Left kidney (tissue), 2 donors: Measurements from ENCODE around the gene TCOF1. TPM values are rescaled to one million over a fixed set of nuclear protein-coding genes. Genes with fewer than 3 reads are reported as not detected.

Source experiments
- DNase-seq: peaks from one replicate; pipeline ENCODE4 v3.0.0-alpha.2; 2013
- polyA plus RNA-seq: library from polyadenylated mRNA; unstranded; fragments of 120-200 nt; gene quantifications from one replicate; pipeline ENCODE4 v1.2.1, GENCODE V29; 2013; ENCODE audit not compliant: insufficient read length

The TCOF1 gene
- polyA plus RNA-seq, 1 donor: 33.9 TPM

DNA sequence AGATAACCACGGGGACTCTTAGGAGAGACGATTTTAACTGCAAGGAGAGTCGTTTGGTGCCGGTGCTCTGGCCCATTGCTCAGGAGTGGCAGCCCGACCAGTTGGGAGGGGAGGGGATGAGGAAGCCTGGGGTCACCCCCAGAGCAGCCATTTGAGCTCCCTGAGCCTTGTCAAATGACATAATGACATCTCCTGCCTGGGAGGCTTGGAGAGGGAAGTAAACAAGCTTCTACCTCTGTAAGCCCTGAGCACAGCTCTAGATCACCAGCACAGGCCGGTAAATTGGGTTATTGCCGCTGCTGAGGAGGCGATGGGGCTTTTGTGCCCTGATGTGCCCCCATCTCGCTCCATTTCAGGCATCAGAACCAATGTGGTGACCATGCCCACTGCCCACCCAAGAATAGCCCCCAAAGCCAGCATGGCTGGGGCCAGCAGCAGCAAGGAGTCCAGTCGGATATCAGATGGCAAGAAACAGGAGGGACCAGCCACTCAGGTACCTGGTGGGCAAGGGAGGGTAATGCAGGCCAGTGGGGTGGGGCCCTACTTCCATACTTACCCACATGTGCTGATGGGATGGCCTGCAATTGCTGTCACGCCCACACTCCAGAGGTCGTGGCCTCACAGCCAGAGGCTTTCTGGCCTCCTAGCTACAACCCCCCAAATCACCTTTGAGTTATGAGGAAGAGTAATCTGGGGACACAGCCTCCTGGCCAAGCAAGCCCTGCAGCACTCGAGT lies 32.2 kb downstream of the TCOF1 start:
- no peak for DNase-seq

DNA sequence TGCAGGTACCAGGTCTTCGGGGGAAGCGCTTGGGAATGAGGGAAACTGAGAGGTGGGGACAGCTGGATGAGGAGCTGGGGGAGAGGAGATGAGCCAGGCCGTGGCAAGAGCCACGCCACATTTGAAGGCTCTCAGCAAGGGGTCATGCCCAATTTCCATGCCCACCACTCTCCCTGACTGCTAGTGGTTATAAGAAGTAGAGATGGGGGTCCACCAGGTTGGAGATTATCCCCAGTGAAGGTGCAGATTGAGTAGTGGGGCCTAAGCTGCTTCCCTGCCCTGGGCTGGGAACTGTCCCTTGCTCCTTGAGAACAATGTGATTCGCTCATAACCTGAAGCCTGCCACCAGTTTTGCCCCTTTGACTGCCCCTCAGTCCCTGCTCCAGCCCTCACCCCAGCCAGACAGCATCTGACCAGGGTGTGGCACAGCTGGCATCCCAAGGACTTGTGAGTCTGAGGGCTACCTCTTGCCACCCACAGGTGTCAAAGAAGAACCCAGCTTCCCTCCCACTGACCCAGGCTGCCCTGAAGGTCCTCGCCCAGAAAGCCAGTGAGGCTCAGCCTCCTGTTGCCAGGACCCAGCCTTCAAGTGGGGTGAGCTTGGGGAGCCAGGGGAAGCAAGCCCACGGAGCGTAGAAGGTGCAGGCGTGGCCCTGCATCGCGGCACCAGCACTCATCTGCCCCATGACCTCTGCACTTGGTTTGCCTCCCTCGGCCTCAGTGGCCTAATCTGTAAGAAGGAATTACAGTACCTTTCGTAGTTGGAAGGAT lies 33.8 kb downstream of the TCOF1 start:
- DNase-seq: no peak

DNA sequence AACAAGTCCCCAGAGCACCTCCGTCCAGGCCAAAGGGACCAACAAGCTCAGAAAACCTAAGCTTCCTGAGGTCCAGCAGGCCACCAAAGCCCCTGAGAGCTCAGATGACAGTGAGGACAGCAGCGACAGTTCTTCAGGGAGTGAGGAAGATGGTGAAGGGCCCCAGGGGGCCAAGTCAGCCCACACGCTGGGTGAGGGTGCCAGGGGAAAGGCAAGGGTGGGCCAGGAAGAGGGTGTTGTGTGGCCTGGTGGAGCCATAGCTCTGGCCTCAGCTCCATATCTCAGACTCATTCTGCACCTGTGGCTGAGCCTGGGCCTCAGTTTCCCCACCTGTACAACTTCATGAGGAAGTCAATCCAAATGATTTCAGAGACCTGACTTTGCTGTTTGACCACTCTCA lies 34.5 kb downstream of the TCOF1 start:
- no peak for DNase-seq

DNA sequence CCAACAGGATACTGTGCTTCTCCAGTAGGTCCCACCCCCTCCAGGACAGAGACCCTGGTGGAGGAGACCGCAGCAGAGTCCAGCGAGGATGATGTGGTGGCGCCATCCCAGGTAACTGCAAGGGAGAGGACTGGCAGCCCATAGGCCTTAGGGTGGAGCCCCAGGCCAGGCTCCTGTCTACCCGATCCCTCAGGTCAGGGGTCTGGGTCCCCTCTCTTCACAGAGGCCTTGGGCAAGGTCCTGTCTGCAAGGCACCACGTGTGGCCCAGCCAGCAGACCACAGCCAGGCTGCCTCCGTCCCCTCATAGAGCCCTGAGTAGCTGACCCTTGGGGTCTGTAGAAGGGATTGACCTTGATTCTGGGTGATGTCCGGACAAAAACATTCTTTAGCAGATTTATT lies 35.2 kb downstream of the TCOF1 start:
- DNase-seq: no peak

DNA sequence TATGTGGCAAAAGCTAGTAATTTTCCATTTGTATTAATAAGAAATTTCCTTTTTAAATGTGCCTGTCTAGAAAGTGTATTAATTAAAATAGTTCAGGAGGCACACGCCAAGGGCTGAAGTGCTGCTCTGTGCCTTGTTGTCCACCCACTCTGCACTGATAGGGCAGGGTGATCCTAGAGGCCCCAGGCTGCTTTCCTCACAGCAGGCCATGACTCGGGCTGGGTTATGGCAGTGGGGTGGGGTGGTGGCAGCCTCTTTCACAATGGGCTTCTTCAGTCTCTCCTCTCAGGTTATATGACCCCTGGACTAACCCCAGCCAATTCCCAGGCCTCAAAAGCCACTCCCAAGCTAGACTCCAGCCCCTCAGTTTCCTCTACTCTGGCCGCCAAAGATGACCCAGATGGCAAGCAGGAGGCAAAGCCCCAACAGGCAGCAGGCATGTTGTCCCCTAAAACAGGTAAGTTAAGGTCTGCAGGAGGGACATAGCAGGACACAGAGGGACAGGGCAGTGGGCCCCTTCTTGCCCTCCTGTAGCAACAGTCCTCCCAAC lies 35.7 kb downstream of the TCOF1 start:
- no peak for DNase-seq

DNA sequence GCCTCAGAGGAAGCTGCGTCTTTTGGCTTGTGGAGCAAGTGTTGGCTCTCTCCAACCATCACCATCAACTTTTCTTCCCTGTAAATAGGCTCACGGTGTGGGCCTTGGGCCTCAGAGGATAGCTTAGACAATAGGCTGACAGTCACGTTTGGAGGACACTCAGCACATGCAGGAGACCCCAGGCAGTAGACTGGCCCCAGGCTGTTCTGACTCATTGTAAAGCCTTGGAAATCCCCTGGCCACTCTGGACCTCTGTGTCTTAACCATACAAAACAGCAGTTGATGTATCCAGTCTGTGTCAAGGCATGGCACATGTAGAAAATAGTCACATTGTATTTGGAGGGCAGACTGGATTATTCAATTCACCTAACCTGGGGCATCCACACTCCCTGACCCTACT lies 36.6 kb downstream of the TCOF1 start:
- no peak for DNase-seq

DNA sequence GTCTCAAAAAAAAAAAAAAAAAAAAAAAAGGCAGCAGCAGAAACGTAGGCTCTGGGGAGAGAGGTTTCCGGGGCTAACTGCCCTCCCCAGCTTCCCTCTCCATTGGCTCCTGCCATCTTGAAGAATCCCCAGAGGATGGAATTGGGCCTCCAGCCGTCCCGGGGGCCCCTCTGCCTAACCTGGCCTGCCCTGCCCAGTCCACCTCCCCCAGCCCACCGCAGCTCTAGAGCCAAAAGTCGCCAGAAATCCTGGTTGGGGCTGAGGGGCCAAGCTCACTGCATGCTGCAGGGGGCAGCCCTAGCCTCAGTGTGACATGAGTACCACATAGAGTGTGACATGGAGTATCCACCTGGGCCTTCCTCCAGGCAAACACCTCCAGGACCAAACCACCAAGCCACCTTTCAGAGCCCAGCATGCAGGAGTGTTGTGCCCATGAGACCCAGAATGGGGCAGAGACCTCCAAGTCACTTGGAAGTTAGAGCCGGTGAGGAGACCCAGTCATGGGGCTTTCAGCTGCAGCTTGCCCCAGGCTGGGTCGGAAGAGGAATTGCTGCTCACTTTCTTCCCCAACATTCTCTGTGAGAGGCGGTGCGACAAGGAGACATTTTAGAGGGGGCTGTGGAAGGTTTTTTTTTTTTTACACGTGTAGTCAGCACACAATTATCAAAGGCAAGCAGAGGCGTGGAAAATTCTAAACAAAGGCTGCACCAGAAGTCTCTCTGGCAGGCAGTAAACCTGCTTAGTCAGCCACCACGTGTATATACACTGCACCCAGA lies 37.6 kb downstream of the TCOF1 start:
- DNase-seq: no peak

DNA sequence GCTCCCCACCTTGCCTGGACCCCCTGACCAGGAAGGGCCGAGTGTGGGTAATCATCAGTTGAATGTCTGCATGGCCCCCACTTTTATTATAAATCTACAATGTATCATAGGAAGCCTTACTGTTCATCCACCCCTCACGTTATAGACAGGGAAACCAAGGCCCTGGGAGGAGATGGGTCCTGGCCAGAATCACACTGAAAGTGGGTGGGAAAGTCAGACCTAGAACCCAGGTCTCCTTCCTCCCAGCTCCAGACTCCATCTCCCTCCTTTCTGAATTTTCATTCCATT lies 38.1 kb downstream of the TCOF1 start:
- DNase-seq: no peak

DNA sequence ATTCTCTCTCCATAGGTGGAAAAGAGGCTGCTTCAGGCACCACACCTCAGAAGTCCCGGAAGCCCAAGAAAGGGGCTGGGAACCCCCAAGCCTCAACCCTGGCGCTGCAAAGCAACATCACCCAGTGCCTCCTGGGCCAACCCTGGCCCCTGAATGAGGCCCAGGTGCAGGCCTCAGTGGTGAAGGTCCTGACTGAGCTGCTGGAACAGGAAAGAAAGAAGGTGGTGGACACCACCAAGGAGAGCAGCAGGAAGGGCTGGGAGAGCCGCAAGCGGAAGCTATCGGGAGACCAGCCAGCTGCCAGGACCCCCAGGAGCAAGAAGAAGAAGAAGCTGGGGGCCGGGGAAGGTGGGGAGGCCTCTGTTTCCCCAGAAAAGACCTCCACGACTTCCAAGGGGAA lies 38.8 kb downstream of the TCOF1 start:
- DNase-seq: no peak

DNA sequence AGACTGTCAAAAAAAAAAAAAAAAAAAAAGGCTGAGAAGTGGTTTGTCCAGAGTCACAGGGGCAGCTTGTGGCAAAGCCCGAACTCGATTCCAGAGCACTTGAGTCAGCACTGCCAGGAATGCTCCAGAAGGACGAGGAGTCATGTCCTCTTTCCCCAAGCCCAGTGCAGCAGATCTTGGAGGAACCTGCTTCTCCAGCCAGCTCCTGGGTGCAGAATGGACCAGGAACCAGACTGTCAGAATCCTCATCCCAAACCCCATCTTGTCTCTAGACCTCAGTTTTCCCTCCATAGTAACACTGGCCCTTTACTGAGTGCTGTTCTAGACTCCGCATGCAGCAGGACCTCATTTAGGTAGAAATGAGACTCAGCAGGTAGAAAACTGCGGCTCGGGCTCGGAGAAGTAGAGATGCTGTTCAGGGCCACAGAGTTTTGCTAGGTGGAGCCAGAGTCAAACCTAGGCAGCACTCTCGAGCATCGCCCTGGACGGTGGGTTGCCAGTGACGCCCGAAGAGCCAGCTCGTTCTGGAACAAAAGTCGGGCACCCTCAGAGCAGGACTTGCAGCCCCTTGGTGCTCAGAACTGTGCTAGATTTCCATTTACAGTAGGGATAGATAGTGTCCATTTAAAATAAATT lies 39.8 kb downstream of the TCOF1 start:
- DNase-seq: no peak

DNA sequence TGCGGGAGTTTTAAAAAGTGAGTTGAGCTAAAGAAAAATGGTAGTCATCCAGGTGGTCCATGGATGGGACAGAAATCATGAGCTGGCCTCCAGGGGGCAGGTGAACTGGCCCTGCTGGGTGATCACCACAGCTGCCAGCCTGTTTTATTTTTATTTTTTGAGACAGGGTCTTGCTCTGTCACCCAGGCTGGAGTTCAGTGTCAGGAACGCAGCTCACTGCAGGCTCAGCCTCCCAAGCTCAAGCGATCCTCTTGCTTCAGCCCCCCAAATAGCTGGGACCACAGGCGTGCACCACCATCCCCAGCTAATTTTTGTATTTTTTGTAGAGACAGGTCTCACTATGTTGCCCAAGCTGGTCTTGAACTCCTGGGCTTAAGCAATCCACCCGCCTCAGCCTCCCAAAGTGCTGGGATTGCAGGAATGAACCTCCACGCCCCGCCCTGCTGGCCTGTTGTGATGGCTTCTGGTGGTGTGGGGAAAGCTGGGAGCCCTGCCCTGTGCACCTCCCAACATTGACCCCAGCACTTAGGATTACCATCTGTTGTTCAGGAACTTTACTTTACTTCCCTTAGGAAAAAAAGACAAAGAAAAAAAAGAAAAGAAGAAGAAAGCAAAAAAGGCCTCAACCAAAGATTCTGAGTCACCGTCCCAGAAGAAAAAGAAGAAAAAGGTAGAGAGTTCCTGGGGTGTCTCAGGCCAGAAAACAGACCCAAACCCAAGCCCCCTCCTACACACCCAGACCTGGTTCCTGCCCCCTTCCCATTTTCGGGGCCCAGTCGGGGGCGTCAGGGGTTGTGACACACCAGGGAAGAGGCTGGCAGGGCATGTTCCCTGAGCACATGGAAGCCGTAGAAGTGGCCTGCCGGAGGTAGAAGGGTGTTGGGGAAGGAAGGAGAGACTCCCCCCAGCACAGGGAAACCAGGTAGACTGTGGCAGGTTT lies 40.6 kb downstream of the TCOF1 start:
- no peak for DNase-seq

DNA sequence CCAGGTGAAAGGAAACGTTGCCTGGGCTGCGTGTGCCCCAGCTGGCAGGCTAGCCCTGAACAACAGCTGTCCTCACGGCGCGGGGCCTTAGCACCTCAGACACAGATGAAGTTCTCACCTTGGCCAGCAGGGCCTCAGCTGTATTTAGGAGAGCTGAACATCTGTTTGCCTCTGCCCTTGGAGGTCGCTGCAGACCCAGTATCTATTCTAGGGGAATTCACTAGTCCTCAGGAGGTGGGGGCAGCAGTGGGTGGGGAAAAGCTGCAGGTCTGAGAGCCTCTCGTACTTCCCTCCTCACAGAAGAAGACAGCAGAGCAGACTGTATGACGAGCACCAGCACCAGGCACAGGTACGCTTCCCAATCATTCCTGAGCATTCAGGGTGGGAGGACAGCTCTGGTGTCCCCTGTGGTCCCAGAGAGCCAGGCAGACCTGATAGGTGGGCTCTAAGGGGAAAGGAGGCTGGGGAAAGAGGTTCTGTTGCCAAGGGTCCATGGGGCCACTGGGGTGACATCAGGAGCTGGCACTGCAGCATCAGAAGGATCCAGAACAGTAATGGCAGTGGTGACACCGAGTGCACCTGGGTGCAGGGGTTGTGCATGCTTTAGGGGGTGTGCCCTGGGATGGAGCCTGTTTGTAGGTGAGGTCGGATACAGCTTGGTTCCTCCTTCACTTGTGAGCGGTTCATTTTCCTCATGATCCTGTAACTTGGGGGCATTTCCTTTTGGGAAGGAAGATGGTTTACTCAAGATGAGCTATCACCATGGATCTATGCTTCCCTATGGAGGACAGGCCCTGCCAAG lies 41.4 kb downstream of the TCOF1 start:
- no peak for DNase-seq

DNA sequence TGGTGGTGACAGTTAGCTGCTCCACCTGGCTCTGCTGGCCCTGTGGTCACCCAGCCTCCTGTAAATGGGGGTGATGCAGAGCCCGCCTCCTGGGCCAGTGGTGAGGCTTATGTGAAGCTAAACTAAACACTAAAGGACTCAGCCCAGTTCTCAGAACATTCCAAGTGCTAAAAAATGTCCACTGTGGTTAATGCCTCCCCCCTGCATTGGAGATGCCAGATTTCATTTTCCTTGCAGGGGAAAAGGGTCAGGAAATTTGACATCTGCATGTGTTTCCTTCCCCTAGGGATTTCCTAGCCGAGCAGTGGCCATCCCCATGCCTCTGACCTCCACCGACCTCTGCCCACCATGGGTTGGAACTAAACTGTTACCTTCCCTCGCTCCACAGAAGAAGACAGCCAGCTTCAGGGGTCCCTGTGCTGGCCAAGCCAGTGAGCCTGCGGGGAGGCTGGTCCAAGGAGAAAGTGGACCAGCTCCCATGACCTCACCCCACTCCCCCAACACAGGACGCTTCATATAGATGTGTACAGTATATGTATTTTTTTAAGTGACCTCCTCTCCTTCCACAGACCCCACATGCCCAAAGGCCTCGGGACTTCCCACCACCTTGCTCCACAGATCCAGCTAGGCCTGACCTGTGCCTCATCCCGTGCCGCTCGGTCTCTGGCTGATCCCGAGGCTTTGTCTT lies 42.2 kb downstream of the TCOF1 start:
- DNase-seq: no peak

DNA sequence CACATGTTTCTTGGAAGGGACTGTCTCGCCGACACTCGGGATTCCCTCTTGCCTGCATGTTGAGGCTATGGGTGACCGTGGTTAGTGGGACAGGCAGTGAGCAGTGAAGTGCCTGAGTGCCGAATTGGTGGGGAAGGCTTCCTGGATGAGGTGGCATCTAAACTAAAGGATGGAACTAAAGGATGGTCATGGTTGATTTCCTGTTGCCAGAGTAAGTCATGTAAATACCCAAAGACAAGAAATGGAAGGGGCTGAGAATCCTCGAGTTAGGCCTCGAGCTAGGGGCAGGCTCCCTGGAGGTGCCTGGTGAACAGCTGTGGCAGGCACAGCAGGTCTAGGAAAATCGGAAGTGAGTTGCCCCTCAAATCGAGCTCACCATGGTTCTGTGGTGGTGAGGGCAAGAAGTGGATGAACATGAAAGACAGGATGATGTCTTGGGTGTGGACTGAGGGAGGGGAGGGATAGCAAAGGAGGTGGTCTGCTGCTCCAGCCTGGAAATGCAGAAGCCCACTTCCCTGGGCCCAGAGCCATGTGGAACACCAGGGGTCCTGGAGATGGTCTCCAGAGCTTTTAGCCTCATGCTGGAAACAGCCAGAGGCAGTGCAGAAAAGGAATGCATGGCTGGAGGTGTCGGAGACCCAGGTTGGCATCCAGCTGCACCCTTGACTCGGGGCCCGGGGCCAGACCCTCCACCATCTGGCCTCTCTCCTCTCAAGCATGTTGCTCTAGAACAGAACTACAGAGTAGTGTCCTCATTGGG lies 43.0 kb downstream of the TCOF1 start:
- no peak for DNase-seq

DNA sequence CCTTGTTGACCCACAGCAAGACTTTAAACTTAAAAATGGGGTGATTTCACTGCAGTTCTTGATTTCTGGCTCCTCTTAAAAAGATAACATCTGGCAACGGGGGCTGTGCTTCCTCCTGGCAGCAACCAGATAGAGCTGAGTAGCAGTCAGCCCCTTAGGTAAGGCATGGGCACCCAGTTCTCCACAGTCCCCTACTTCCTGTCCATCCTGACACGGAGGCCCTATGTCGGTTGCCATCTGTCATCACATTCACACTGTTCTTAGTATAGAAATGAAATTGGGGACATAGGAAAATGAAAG lies 43.5 kb downstream of the TCOF1 start:
- no peak for DNase-seq

DNA sequence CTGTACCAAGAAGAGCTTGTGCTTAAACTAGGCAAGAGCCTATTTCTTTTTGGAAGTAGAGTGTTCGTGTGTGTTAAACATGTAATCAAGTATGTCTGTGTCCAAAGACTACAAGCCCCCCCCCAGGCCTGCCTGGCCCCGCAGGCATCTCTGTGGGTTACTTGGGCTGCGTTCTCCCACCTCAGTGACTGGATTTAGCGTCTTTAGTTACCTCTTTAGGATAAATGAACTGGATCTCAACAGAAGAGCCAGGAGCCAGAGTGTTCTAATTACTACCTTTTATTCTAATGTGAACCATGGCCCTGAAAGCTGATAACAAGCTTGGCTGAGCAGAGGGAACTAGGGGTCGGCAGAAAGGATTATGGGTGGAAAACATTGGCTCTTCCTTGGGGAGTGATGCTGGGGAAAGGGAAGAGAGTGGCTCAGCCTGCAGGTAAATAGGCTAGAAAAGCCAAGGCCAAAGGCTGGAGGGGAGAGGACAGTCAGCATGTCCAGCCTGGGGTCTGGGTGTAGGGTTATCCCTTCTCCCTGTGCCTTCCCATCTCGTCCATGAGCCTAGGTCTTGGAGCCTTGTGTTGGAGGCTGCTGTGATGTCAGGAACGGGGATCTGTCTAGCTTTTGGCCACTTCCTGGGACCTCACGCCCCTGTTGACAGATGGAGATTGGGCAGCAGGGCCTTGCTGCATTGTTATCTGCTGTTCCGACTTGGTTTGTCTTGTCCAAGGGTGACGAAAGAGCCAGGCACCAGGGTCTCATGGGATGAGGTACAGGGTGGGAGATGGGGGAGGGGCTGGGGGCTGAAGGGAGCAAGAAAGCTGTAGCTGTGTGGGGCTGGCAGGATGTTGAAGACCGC lies 44.1 kb downstream of the TCOF1 start:
- no peak for DNase-seq

DNA sequence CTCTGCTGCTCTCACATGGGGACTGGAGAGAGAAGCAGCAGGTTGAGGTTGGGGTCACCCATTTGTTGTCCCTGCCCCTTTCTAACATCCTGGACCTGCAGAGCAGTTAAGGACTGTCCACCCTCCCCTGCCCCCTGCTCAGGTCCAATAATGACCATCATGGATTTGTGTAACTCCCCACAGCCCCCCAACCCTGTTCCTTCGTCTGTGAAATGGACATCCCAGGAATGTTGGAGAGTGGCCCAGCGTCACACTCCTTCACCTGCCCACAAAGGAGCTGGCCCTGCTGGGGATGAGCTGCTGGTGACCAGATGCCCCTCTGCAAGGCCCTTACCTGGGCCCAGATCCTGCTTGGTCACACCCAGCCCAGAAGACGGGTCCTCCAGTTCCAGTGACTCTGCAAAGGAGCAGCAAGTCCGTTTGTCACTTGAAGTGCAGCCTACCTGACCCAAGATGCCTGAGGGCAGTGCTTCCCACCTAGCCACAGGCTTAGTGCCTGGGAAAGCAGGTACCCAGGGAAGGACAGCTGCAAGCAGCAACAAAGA lies 44.8 kb downstream of the TCOF1 start:
- DNase-seq: no peak

DNA sequence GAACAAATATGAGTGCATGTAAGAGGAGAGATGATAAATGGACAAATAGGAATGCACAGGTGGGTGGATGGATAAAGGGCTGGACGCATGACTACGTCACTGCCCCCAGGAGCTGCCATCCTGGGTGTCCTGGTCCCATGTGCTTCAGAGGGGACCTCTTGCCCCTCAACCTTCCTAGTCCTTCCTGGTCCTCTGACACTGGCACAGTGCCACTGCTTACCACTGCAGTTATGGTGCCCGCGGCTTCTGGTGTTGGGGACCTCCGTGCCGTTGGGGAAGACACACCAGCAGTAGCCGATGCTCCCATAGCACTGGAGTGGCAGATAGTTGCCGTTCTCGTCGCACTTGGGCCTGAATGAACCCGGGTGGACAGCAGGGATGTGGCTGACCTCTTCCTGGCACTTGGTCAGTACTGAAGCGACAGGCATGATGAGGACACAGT lies 45.4 kb downstream of the TCOF1 start:
- no peak for DNase-seq
